GM23338 (cell line): ENCODE measurements around the gene BACH1.

Source experiments
- CREB1 ChIP-seq: fragments of 250-450 bp; sonication (Bioruptor Pico); IDR thresholded peaks from 2 replicates; pipeline ENCODE4 v1.5.0; 2020; ENCODE audit warnings: low read depth, mild to moderate bottlenecking, moderate library complexity
- EZH2 ChIP-seq: fragments of 200-600 bp; sonication (generic); IDR thresholded peaks from one replicate; pipeline ENCODE4 v1.8.0; 2017; ENCODE audit warnings: antibody characterized with exemption, mild to moderate bottlenecking, low read depth; ENCODE audit not compliant: unreplicated experiment
- EZH2phosphoT487 ChIP-seq: fragments of 200-600 bp; sonication (generic); IDR thresholded peaks from one replicate; pipeline ENCODE4 v1.8.1; 2018; ENCODE audit warnings: antibody characterized with exemption; ENCODE audit not compliant: unreplicated experiment
- JUNB ChIP-seq: IDR thresholded peaks from one replicate; pipeline ENCODE4 v1.6.1; 2016; ENCODE audit warnings: antibody characterized with exemption; ENCODE audit not compliant: unreplicated experiment
- POLR2AphosphoS5 ChIP-seq: IDR thresholded peaks from 2 replicates; pipeline ENCODE4 v1.6.1; 2016; ENCODE audit warnings: antibody characterized with exemption, low read depth
- TF ChIP-seq, protein P1 (sequence below), 2 experiments: fragments of 200-600 bp in 1 of 2; sonication (generic) in 1 of 2; conservative IDR thresholded peaks; 2 replicates each; pipeline versions ENCODE4 v1.5.1 to v1.6.1; 2016 to 2017; ENCODE audit warnings: antibody characterized with exemption in 2 of 2, low read depth in 2 of 2, mild to moderate bottlenecking in 2 of 2, moderate library complexity in 1 of 2
- TF ChIP-seq, protein P2 (sequence below): IDR thresholded peaks from 2 replicates; pipeline ENCODE4 v1.6.1; 2016; ENCODE audit warnings: antibody characterized with exemption

DNA sequence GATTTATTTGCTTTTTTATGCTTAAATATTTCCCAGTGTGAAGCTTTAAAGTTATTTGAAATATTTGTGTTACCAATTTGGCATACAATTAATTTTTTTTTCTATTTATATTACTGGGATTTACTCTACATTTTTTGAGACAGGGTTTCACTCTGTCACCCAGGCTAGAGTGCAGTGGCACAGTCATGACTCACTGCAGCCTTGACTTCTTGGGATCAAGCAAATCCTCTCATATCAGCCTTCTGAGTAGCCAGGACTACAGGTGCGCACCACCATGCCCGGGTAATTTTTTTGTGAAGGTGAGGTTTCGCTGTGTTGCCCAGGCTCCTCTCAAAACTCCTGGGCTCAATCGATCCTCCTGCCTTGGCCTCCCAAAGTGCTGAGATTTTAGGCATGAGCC is 39.5 kb downstream of the BACH1 start:
- TF ChIP-seq POLR2AphosphoS5 (no peak), CREB1 (no peak), EZH2 (no peak), EZH2phosphoT487 (no peak), JUNB (no peak)
- TF ChIP-seq, protein P1, sequence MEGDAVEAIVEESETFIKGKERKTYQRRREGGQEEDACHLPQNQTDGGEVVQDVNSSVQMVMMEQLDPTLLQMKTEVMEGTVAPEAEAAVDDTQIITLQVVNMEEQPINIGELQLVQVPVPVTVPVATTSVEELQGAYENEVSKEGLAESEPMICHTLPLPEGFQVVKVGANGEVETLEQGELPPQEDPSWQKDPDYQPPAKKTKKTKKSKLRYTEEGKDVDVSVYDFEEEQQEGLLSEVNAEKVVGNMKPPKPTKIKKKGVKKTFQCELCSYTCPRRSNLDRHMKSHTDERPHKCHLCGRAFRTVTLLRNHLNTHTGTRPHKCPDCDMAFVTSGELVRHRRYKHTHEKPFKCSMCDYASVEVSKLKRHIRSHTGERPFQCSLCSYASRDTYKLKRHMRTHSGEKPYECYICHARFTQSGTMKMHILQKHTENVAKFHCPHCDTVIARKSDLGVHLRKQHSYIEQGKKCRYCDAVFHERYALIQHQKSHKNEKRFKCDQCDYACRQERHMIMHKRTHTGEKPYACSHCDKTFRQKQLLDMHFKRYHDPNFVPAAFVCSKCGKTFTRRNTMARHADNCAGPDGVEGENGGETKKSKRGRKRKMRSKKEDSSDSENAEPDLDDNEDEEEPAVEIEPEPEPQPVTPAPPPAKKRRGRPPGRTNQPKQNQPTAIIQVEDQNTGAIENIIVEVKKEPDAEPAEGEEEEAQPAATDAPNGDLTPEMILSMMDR (conservative IDR thresholded peaks at IDR 0.05; ENCODE audit: low read depth in 2 of 2) = no peak
- TF ChIP-seq, protein P2, sequence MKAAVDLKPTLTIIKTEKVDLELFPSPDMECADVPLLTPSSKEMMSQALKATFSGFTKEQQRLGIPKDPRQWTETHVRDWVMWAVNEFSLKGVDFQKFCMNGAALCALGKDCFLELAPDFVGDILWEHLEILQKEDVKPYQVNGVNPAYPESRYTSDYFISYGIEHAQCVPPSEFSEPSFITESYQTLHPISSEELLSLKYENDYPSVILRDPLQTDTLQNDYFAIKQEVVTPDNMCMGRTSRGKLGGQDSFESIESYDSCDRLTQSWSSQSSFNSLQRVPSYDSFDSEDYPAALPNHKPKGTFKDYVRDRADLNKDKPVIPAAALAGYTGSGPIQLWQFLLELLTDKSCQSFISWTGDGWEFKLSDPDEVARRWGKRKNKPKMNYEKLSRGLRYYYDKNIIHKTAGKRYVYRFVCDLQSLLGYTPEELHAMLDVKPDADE = no peak
